ENCODE measurements around the gene DPM2. TPM values are rescaled to one million over a fixed set of nuclear protein-coding genes. Genes with fewer than 3 reads are reported as not detected.

The DPM2 gene
- total RNA-seq, 1 donor from 2014 or later = 32.7 TPM

- Histone ChIP-seq H3K4me1 (ENCODE audit: insufficient read depth, low read length) (peaks cover 37% of the 10 kb centered on the region), H3K9ac (ENCODE audit: low read length) (peak overlapping the region; percentile 81), H3K4me3 (ENCODE audit: insufficient read depth, low read depth, low read length) (peak overlapping the region; percentile 65), H3K27me3 (ENCODE audit: insufficient read depth, low read length) (no peaks in the 10 kb centered on the region), H3K36me3 (ENCODE audit: insufficient read depth, low read length) (no peaks in the 10 kb centered on the region), H3K4me2 (ENCODE audit: low read length) (peak overlapping the region; percentile 97), H4K20me1 (ENCODE audit: insufficient read depth, low read length) (peaks cover 34% of the 10 kb centered on the region), H3K9me3 (ENCODE audit: insufficient read depth, low read depth, low read length) (no peaks in the 10 kb centered on the region), H3K27ac (ENCODE audit: low read depth, low read length) (peak overlapping the region; percentile 53), H2AFZ (ENCODE audit: low read depth, low read length) (peak overlapping the region; percentile 96), H3K79me2 (ENCODE audit: insufficient read depth, low read length) (peaks cover 33% of the 10 kb centered on the region)
- Mint-ChIP-seq H3K9me3 (ENCODE audit: unreplicated experiment) (no peaks in the 10 kb centered on the region), H3K4me3 (ENCODE audit: unreplicated experiment) (peak overlapping the region; percentile 85), H3K36me3 (ENCODE audit: low read depth, unreplicated experiment) (no peaks in the 10 kb centered on the region), H3K4me1 (ENCODE audit: low read depth, unreplicated experiment) (peaks cover 13% of the 10 kb centered on the region), H3K27me3 (ENCODE audit: low read depth, unreplicated experiment) (peaks cover 3% of the 10 kb centered on the region), H3K27ac (ENCODE audit: unreplicated experiment) (peak overlapping the region; percentile 77)
- FAIRE-seq (no peak), DNase-seq (ENCODE audit: low read depth) (no peak)
- TF ChIP-seq, protein P1, sequence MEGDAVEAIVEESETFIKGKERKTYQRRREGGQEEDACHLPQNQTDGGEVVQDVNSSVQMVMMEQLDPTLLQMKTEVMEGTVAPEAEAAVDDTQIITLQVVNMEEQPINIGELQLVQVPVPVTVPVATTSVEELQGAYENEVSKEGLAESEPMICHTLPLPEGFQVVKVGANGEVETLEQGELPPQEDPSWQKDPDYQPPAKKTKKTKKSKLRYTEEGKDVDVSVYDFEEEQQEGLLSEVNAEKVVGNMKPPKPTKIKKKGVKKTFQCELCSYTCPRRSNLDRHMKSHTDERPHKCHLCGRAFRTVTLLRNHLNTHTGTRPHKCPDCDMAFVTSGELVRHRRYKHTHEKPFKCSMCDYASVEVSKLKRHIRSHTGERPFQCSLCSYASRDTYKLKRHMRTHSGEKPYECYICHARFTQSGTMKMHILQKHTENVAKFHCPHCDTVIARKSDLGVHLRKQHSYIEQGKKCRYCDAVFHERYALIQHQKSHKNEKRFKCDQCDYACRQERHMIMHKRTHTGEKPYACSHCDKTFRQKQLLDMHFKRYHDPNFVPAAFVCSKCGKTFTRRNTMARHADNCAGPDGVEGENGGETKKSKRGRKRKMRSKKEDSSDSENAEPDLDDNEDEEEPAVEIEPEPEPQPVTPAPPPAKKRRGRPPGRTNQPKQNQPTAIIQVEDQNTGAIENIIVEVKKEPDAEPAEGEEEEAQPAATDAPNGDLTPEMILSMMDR (IDR thresholded peaks at IDR 0.05; ENCODE audit: insufficient read depth, low read depth, low read length) = no peak
- no peak for TF ChIP-seq EZH2 (IDR thresholded peaks at IDR 0.05; ENCODE audit: insufficient read depth, low read length)
Observed at GRCh38 chr9:127981559-127982121, 44.0 kb upstream of the DPM2 start.

GRCh38 chr9:127980706-127981558 is 43.3 kb upstream of the DPM2 start, which contains the start of gene EEIG1:
EEIG1 (minus strand) TSS chr9:127980989; CDS start chr9:127980137, 852 bp downstream.
- Histone ChIP-seq H3K27me3 (ENCODE audit: insufficient read depth, low read length) (no peaks in the 10 kb centered on the region), H3K79me2 (ENCODE audit: insufficient read depth, low read length) (peaks cover 40% of the 10 kb centered on the region), H2AFZ (ENCODE audit: low read depth, low read length) (peak within 1 kb of the TSS; percentile 96), H3K4me3 (ENCODE audit: insufficient read depth, low read depth, low read length) (peak within 1 kb of the TSS; percentile 76), H3K9me3 (ENCODE audit: insufficient read depth, low read depth, low read length) (no peaks in the 10 kb centered on the region), H3K27ac (ENCODE audit: low read depth, low read length) (peak within 1 kb of the TSS; percentile 53), H4K20me1 (ENCODE audit: insufficient read depth, low read length) (peaks cover 41% of the 10 kb centered on the region), H3K4me1 (ENCODE audit: insufficient read depth, low read length) (peaks cover 37% of the 10 kb centered on the region), H3K36me3 (ENCODE audit: insufficient read depth, low read length) (no peaks in the 10 kb centered on the region), H3K4me2 (ENCODE audit: low read length) (peak within 1 kb of the TSS; percentile 97), H3K9ac (ENCODE audit: low read length) (peak within 1 kb of the TSS; percentile 81)
- Mint-ChIP-seq H3K4me3 (ENCODE audit: unreplicated experiment) (peak within 1 kb of the TSS; percentile 95), H3K27ac (ENCODE audit: unreplicated experiment) (peak within 1 kb of the TSS; percentile 77), H3K9me3 (ENCODE audit: unreplicated experiment) (no peaks in the 10 kb centered on the region), H3K36me3 (ENCODE audit: low read depth, unreplicated experiment) (no peaks in the 10 kb centered on the region), H3K27me3 (ENCODE audit: low read depth, unreplicated experiment) (peaks cover 3% of the 10 kb centered on the region), H3K4me1 (ENCODE audit: low read depth, unreplicated experiment) (peaks cover 13% of the 10 kb centered on the region)
- peak; percentile 66 for DNase-seq (ENCODE audit: low read depth)
- TF ChIP-seq, protein P1 (IDR thresholded peaks at IDR 0.05; ENCODE audit: insufficient read depth, low read depth, low read length) = no peak
- no peak for TF ChIP-seq EZH2 (IDR thresholded peaks at IDR 0.05; ENCODE audit: insufficient read depth, low read length)
- FAIRE-seq = no peak
